Epithelial cell of esophagus (primary cell): ENCODE data around the gene TRAPPC5.
A peak's percentile ranks its signal among the peaks of the same experiment; 100 is the strongest.

Source experiments
- DNase-seq: peaks from one replicate; pipeline ENCODE4 v3.0.0; 2010; ENCODE audit warnings: low read depth
- H3K4me3 ChIP-seq: 2 replicates; pipeline ENCODE4 v1.5.1; 2011; ENCODE audit warnings: mild to moderate bottlenecking, low read length, control low read depth
- CTCF ChIP-seq: IDR thresholded peaks from 2 replicates; pipeline ENCODE4 v1.5.1; 2011; ENCODE audit warnings: low read depth, mild to moderate bottlenecking, low read length, control low read depth, inconsistent platforms; ENCODE audit not compliant: insufficient read depth; ENCODE audit errors: missing control alignments

Gene TRAPPC5

GRCh38 chr19:7680606-7681339 lies at the start of gene TRAPPC5:
Gene TRAPPC5 (plus strand): TSS chr19:7680833. CDS start chr19:7682254, 1,421 bp downstream.
- TF ChIP-seq CTCF, result peak; percentile 28
- DNase-seq, result peak; percentile 83
- H3K4me3 ChIP-seq, result peak within 1 kb of the TSS; percentile 84

GRCh38 chr19:7631577-7631976 lies 49.1 kb upstream of the TRAPPC5 start:
- no peak overlapping the region for H3K4me3 ChIP-seq
- no peak for DNase-seq
- TF ChIP-seq CTCF, result no peak

GRCh38 chr19:7632340-7633203 lies 48.1 kb upstream of the TRAPPC5 start:
- no peak for DNase-seq
- TF ChIP-seq CTCF, result no peak
- H3K4me3 ChIP-seq, result no peak overlapping the region

GRCh38 chr19:7633698-7634097 lies 46.9 kb upstream of the TRAPPC5 start, which contains the start of gene PCP2:
Gene PCP2 (minus strand): TSS chr19:7633719. CDS start chr19:7633457, 262 bp downstream.
- no peak within 1 kb of the TSS for H3K4me3 ChIP-seq
- no peak for TF ChIP-seq CTCF
- DNase-seq, result no peak

- DNase-seq, result no peak
- no peak overlapping the region for H3K4me3 ChIP-seq
- TF ChIP-seq CTCF, result no peak
Measured at GRCh38 chr19:7635670-7636069, 45.0 kb upstream of the TRAPPC5 start.

GRCh38 chr19:7636317-7636690 lies 44.3 kb upstream of the TRAPPC5 start:
- peak overlapping the region; percentile 27 for H3K4me3 ChIP-seq
- no peak for TF ChIP-seq CTCF
- no peak for DNase-seq
